HCT116 (cell line): ENCODE data around the gene AMPD3. TPM values are rescaled to one million over a fixed set of nuclear protein-coding genes. Genes with fewer than 3 reads are reported as not detected.

Source experiments
- ATAC-seq: fragments of 200-7000 bp; cut with Tn5 transposase; 2 replicates; pipeline ENCODE4 v1.9.1; 2020; ENCODE audit warnings: mild to moderate bottlenecking, moderate library complexity
- BruUV-seq: library from RNA; stranded (reverse); fragments of 400-500 nt; replicated peaks from 2 replicates; lab custom pipeline; 2021; lab: Mats Ljungman, UMichigan
- CTCF ChIA-PET: fragments of 300-600 bp; sonication (Branson Sonifier 250); formaldehyde crosslinking; loops from one replicate; lab custom pipeline; 2021; ENCODE audit warnings: antibody characterized with exemption; lab: Charles Lee
- POLR2A ChIA-PET: fragments of 300-600, 350-600 bp; sonication (Branson Sonifier 250); formaldehyde crosslinking; loops from one replicate; lab custom pipeline; 2021; ENCODE audit warnings: antibody characterized with exemption; lab: Charles Lee
- RAD21 ChIA-PET, 2 experiments: fragments of 300-600 bp; sonication (Branson Sonifier 250); formaldehyde crosslinking; loops; one replicate each; lab custom pipeline; 2023; ENCODE audit warnings: low total read pairs in 2 of 2; ENCODE audit not compliant: uncharacterized antibody in 2 of 2, unreplicated experiment in 2 of 2, low non-redundant PET in 1 of 2; lab: Charles Lee
- DNase-seq: peaks from one replicate; pipeline ENCODE4 v3.0.0-alpha.2; 2010; ENCODE audit warnings: low read depth, low spot score
- H2AFZ ChIP-seq: fragments of 200-600 bp; shearing (Covaris generic), sonication (generic); 2 replicates; pipeline ENCODE4 v1.6.1; 2017; ENCODE audit warnings: low read depth, mixed run types, mixed read lengths, antibody characterized with exemption, low read length; ENCODE audit not compliant: poor library complexity, severe bottlenecking
- H3K27ac ChIP-seq: 2 replicates; pipeline ENCODE4 v1.5.1; 2012; ENCODE audit warnings: low read depth, low read length
- H3K27me3 ChIP-seq: fragments of 200-600 bp; sonication (generic); 2 replicates; pipeline ENCODE4 v1.6.1; 2016; ENCODE audit warnings: mixed run types, low read length, mixed read lengths; ENCODE audit not compliant: insufficient read depth
- H3K36me3 ChIP-seq, 2 experiments: fragments of 200-500 bp in 1 of 2; fragments of 200-600 bp in 1 of 2; sonication (Bioruptor generic) in 1 of 2; sonication (generic) in 1 of 2; 2 replicates each; pipeline versions ENCODE4 v1.5.1 to v1.6.1; 2014 to 2016; ENCODE audit warnings: low read length in 2 of 2, inconsistent platforms in 1 of 2, mixed read lengths in 1 of 2, mixed run types in 1 of 2; ENCODE audit not compliant: insufficient read depth in 2 of 2, control insufficient read depth in 1 of 2
- H3K4me1 ChIP-seq, 2 experiments: fragments of 200-600 bp in 1 of 2; sonication (generic) in 1 of 2; 2 replicates each; pipeline versions ENCODE4 v1.5.1 to v1.6.1; 2012 to 2017; ENCODE audit warnings: low read length in 2 of 2, inconsistent platforms in 1 of 2, mild to moderate bottlenecking in 1 of 2, mixed read lengths in 1 of 2, mixed run types in 1 of 2, moderate library complexity in 1 of 2; ENCODE audit not compliant: insufficient read depth in 2 of 2, control insufficient read depth in 1 of 2
- H3K4me2 ChIP-seq: fragments of 200-600 bp; sonication (generic); 2 replicates; pipeline ENCODE4 v1.6.1; 2017; ENCODE audit warnings: mixed run types, low read length, mixed read lengths
- H3K4me3 ChIP-seq, 2 experiments: fragments of 200-600 bp in 1 of 2; sonication (generic) in 1 of 2; replicated peaks in 1 of 2; 2 replicates each; pipeline ENCODE4 v1.5.1; 2011 to 2016; ENCODE audit warnings: low read length in 2 of 2, control low read depth in 1 of 2, low read depth in 1 of 2, mild to moderate bottlenecking in 1 of 2, mixed read lengths in 1 of 2, mixed run types in 1 of 2
- H3K79me2 ChIP-seq: fragments of 200-600 bp; sonication (generic); 2 replicates; pipeline ENCODE4 v1.6.1; 2017; ENCODE audit warnings: mild to moderate bottlenecking, mixed run types, low read length, moderate library complexity, mixed read lengths; ENCODE audit not compliant: insufficient read depth
- H3K9ac ChIP-seq: fragments of 200-600 bp; sonication (generic); 2 replicates; pipeline ENCODE4 v1.6.1; 2016; ENCODE audit warnings: low read length, mixed read lengths
- H3K9me2 ChIP-seq: fragments of 200-600 bp; sonication (generic), shearing (Covaris generic); 2 replicates; pipeline ENCODE4 v1.6.1; 2017; ENCODE audit warnings: mixed run types, mild to moderate bottlenecking, moderate library complexity; ENCODE audit not compliant: insufficient read depth
- H3K9me3 ChIP-seq, 2 experiments: fragments of 200-500 bp in 1 of 2; fragments of 200-600 bp in 1 of 2; sonication (Bioruptor generic) in 1 of 2; sonication (generic) in 1 of 2; 2 replicates each; pipeline ENCODE4 v1.6.1; 2014 to 2017; ENCODE audit warnings: low read length in 2 of 2, mixed read lengths in 2 of 2, inconsistent platforms in 1 of 2, low read depth in 1 of 2, mild to moderate bottlenecking in 1 of 2, mixed run types in 1 of 2, moderate library complexity in 1 of 2; ENCODE audit not compliant: control insufficient read depth in 1 of 2, insufficient read depth in 1 of 2
- H4K20me1 ChIP-seq: fragments of 200-600 bp; sonication (generic), shearing (Covaris generic); 2 replicates; pipeline ENCODE4 v1.6.1; 2017; ENCODE audit warnings: mixed run types, mild to moderate bottlenecking, moderate library complexity; ENCODE audit not compliant: insufficient read depth
- ATF3 ChIP-seq: IDR thresholded peaks from 2 replicates; pipeline ENCODE4 v1.6.1; 2012
- CTCF ChIP-seq, 3 experiments: fragments of 200-600 bp in 1 of 3; sonication (generic) in 1 of 3; IDR thresholded peaks in 2 of 3; conservative IDR thresholded peaks in 1 of 3; 2 replicates each; pipeline ENCODE4 v1.5.1; 2012 to 2017; ENCODE audit warnings: low read depth in 2 of 3, low read length in 2 of 3, antibody characterized with exemption in 1 of 3, borderline replicate concordance in 1 of 3, control low read depth in 1 of 3, mild to moderate bottlenecking in 1 of 3, mixed read lengths in 1 of 3, mixed run types in 1 of 3, moderate library complexity in 1 of 3; ENCODE audit not compliant: insufficient read depth in 1 of 3
- EZH2 ChIP-seq: fragments of 200-600 bp; sonication (generic); IDR thresholded peaks from 2 replicates; pipeline ENCODE4 v1.6.1; 2017; ENCODE audit warnings: antibody characterized with exemption, mixed run types
- POLR2A ChIP-seq: IDR thresholded peaks from 2 replicates; pipeline ENCODE4 v1.7.0; 2011; ENCODE audit warnings: borderline replicate concordance; ENCODE audit not compliant: insufficient read depth, insufficient read length; ENCODE audit errors: extremely low read depth
- TCF7L2 ChIP-seq: IDR thresholded peaks from 2 replicates; pipeline ENCODE4 v1.7.0; 2011; ENCODE audit warnings: borderline replicate concordance, inconsistent platforms; ENCODE audit not compliant: insufficient read depth, insufficient read length; ENCODE audit errors: extremely low read depth
- intact Hi-C: fragments of 100-400 bp; cut with micrococcal nuclease; formaldehyde crosslinking; loops from 2 replicates; pipeline ENCODE4 v1.10.0; 2022
- total RNA-seq: library from RNA; stranded (reverse); gene quantifications from one replicate; pipeline ENCODE4 v1.2.1, GENCODE V29; 2021; ENCODE audit not compliant: unreplicated experiment

The AMPD3 gene
- total RNA-seq, 1 experiment from 2014 or later = 25.9 TPM

GRCh38 chr11:10483174-10483573, 28.1 kb downstream of the AMPD3 start (continued):
- TF ChIP-seq ATF3 (no peak), EZH2 (no peak), TCF7L2 (no peak), POLR2A (no peak), CTCF (IDR thresholded peaks at IDR 0.05 in 2 of 3, conservative IDR thresholded peaks at IDR 0.05 in 1 of 3; ENCODE audit: borderline replicate concordance in 1 of 3, insufficient read depth in 1 of 3, low read depth in 2 of 3, low read length in 2 of 3) (no peak)

- Histone ChIP-seq H3K27me3 (no peaks in the 10 kb centered on the region), H3K27ac (no peak overlapping the region)
- ATAC-seq = no peak
- intact Hi-C loops = no loop called here
- POLR2A ChIA-PET = no interaction called here
- BruUV-seq = no TSS peak
- no peak for TF ChIP-seq EZH2
- TF ChIP-seq, all 23 proteins: peak for 0
- no peak overlapping the region for H3K9ac ChIP-seq
- no peak overlapping the region for H3K4me3 ChIP-seq
- H3K9me3 ChIP-seq = no peaks in the 10 kb centered on the region
- H3K36me3 ChIP-seq = peaks cover 0 to 31% of the 10 kb centered on the region in 2 experiments; a peak in 2 of 4 replicates
- H3K4me2 ChIP-seq = no peak overlapping the region
- H3K79me2 ChIP-seq = peaks cover 2% of the 10 kb centered on the region
- H3K4me1 ChIP-seq = peaks cover 17 to 29% of the 10 kb centered on the region in 2 experiments
- H3K9me2 ChIP-seq = no peaks in the 10 kb centered on the region
- H2AFZ ChIP-seq = no peak overlapping the region
- no peaks in the 10 kb centered on the region for H4K20me1 ChIP-seq
- ChIA-PET RAD21 (no interaction called here), CTCF (no interaction called here)
- DNase-seq = no peak
Observed at GRCh38 chr11:10483584-10483983, 28.5 kb downstream of the AMPD3 start.
